Stomach (tissue), 9 donors: ENCODE measurements around the gene CIRBP. TPM values are rescaled to one million over a fixed set of nuclear protein-coding genes. Genes with fewer than 3 reads are reported as not detected.
A peak's percentile ranks its signal among the peaks of the same experiment; 100 is the strongest.

ENCODE experiments used
- DNase-seq, 2 donors: peaks; one replicate each; pipeline versions ENCODE4 v3.0.0 to v3.0.0-alpha.2; 2013 to 2019
- H3K27ac ChIP-seq, 5 donors: fragments of 200-600 bp in 4 of 5; sonication (generic) in 4 of 5; one replicate each; pipeline ENCODE4 v1.5.1; 2013 to 2019; ENCODE audit warnings: mild to moderate bottlenecking in 1 of 5, moderate library complexity in 1 of 5
- H3K27me3 ChIP-seq, 3 donors: fragments of 200-600 bp; sonication (generic); one replicate each; pipeline ENCODE4 v1.5.1; 2017 to 2019; ENCODE audit warnings: mixed run types in 1 of 3
- H3K36me3 ChIP-seq, 4 donors: fragments of 200-600 bp; sonication (generic); 1 replicate in 3 of 4; 2 replicates in 1 of 4; pipeline ENCODE4 v1.5.1; 2016 to 2019
- H3K4me1 ChIP-seq, 4 donors: fragments of 200-600 bp; sonication (generic); one replicate each; pipeline ENCODE4 v1.5.1; 2016 to 2019
- H3K4me3 ChIP-seq, 4 donors: fragments of 200-600 bp; sonication (generic) in 3 of 4; one replicate each; pipeline ENCODE4 v1.5.1; 2016 to 2019; ENCODE audit warnings: mild to moderate bottlenecking in 1 of 4
- H3K9me3 ChIP-seq, 4 donors: fragments of 200-600 bp; sonication (generic); one replicate each; pipeline ENCODE4 v1.5.1; 2016 to 2019
- CTCF ChIP-seq, 7 experiments: fragments of 450-650 bp in 4 of 7; fragments of 200-600 bp in 3 of 7; sonication (generic) in 3 of 7; IDR thresholded peaks; one replicate each; pipeline ENCODE4 v1.5.1; 2016 to 2019; ENCODE audit warnings: antibody characterized with exemption in 7 of 7, control low read depth in 2 of 7, mild to moderate bottlenecking in 1 of 7
- EP300 ChIP-seq: sonication (generic); formaldehyde crosslinking; IDR thresholded peaks from one replicate; pipeline ENCODE4 v1.6.1; 2017; ENCODE audit warnings: antibody characterized with exemption
- POLR2A ChIP-seq, 4 donors: fragments of 450-650 bp; IDR thresholded peaks; one replicate each; pipeline ENCODE4 v1.6.1; 2016; ENCODE audit warnings: antibody characterized with exemption in 4 of 4, control low read depth in 2 of 4, mild to moderate bottlenecking in 1 of 4, moderate library complexity in 1 of 4
- POLR2AphosphoS5 ChIP-seq, 3 donors: sonication (generic); formaldehyde crosslinking; IDR thresholded peaks; one replicate each; pipeline ENCODE4 v1.6.1; 2016; ENCODE audit warnings: antibody characterized with exemption in 3 of 3
- WGBS, 5 donors: extraction: QIAGEN DNeasy Blood & Tissue Kit in 3 of 5; methylation state at CpG; one replicate each; pipeline versions ENCODE4 v1.1.5 to v1.1.7; 2013 to 2018; 5-methylcytosine and 5-hydroxymethylcytosine counted together
- intact Hi-C: fragments of 100-400 bp; cut with DNase I; formaldehyde crosslinking; loops from one replicate; pipeline ENCODE4 v1.15.1; 2023; ENCODE audit warnings: low total_unique reads
- polyA plus RNA-seq, 3 donors: library from polyadenylated mRNA; stranded (reverse); fragments of 200-250 nt; gene quantifications; one replicate each; pipeline ENCODE4 v1.2.3, GENCODE V29; 2013
- total RNA-seq, 5 donors: library from RNA; depleted of rRNA; stranded (reverse); fragments of >200 nt; gene quantifications; one replicate each; pipeline versions ENCODE4 v1.1.0 to v1.2.3, GENCODE V29; 2014 to 2016
- donor health status: healthy with polysubstance abuse.
- donor health status: Bipolar disorder and iron deficiency.
- donor health status: healthy.

Gene CIRBP
- total and polyA plus RNA-seq, 8 donors = 250 to 686 (median 356) TPM

GRCh38 chr19:1248786-1249297 is 20.3 kb upstream of the CIRBP start:
- DNase-seq = peak; percentile 80 to 93
- peak overlapping the region; percentile 95 to 100 (median 100) for H3K27ac ChIP-seq
- 0 to 1% (median 0%) methylated on average over 2 to 70 of the region's 74 CpGs for WGBS, 5 donors
- peaks cover 60 to 74% (median 66%) of the 10 kb centered on the region in 4 donors for H3K4me1 ChIP-seq
- no peaks in the 10 kb centered on the region for H3K9me3 ChIP-seq
- no peaks in the 10 kb centered on the region for H3K27me3 ChIP-seq
- intact Hi-C loops = no loop called here
- H3K4me3 ChIP-seq = peak overlapping the region; percentile 68 to 94 (median 84)
- H3K36me3 ChIP-seq = peaks cover 10 to 27% (median 16%) of the 10 kb centered on the region in 4 donors
- no peak for TF ChIP-seq EP300
- peak in 5 of 7 experiments; percentile 73 to 94 (median 77) for TF ChIP-seq CTCF (IDR thresholded peaks at IDR 0.05)

GRCh38 chr19:1249298-1249989 is 19.7 kb upstream of the CIRBP start:
- intact Hi-C loops = no loop called here
- WGBS, 5 donors = 0 to 1% (median 0%) methylated on average over 25 to 102 of the region's 102 CpGs

GRCh38 chr19:1249990-1250436 is 19.1 kb upstream of the CIRBP start:
- peaks cover 21 to 34% (median 28%) of the 10 kb centered on the region in 4 donors for H3K36me3 ChIP-seq
- no peaks in the 10 kb centered on the region for H3K9me3 ChIP-seq
- no peak for DNase-seq
- 0 to 3% (median 0%) methylated on average over 12 to 66 of the region's 67 CpGs for WGBS, 5 donors
- H3K4me1 ChIP-seq = peaks cover 61 to 74% (median 66%) of the 10 kb centered on the region in 4 donors
- peak overlapping the region; percentile 68 to 94 (median 84) for H3K4me3 ChIP-seq
- no peaks in the 10 kb centered on the region for H3K27me3 ChIP-seq
- intact Hi-C loops = no loop called here
- TF ChIP-seq POLR2A (IDR thresholded peaks at IDR 0.05) (peak in 1 of 4 donors; percentile 64), POLR2AphosphoS5 (IDR thresholded peaks at IDR 0.05) (no peak), EP300 (no peak), CTCF (IDR thresholded peaks at IDR 0.05) (no peak)
- peak overlapping the region; percentile 80 to 100 (median 100) for H3K27ac ChIP-seq

More at GRCh38 chr19:1249298-1249989, 19.7 kb upstream of the CIRBP start:
- Histone ChIP-seq H3K27ac (peak overlapping the region; percentile 95 to 100 (median 100)), H3K27me3 (no peaks in the 10 kb centered on the region), H3K36me3 (peaks cover 16 to 28% (median 22%) of the 10 kb centered on the region in 4 donors), H3K9me3 (no peaks in the 10 kb centered on the region), H3K4me3 (peak overlapping the region; percentile 68 to 94 (median 84)), H3K4me1 (peaks cover 61 to 74% (median 66%) of the 10 kb centered on the region in 4 donors)
- TF ChIP-seq POLR2A (IDR thresholded peaks at IDR 0.05) (peak in 2 of 4 donors; percentile 36 to 55), CTCF (IDR thresholded peaks at IDR 0.05) (no peak), EP300 (no peak), POLR2AphosphoS5 (IDR thresholded peaks at IDR 0.05) (peak; percentile 79 to 99 (median 96))
- peak; percentile 98 for DNase-seq

GRCh38 chr19:1250437-1251260 is 18.5 kb upstream of the CIRBP start:
- 0 to 1% (median 1%) methylated on average over 31 to 77 of the region's 90 CpGs for WGBS, 5 donors
- peaks cover 28 to 40% (median 34%) of the 10 kb centered on the region in 4 donors for H3K36me3 ChIP-seq
- intact Hi-C loops = no loop called here
- no peaks in the 10 kb centered on the region for H3K9me3 ChIP-seq
- peak overlapping the region; percentile 80 to 100 (median 100) for H3K27ac ChIP-seq
- peaks cover 61 to 74% (median 66%) of the 10 kb centered on the region in 4 donors for H3K4me1 ChIP-seq
- peak overlapping the region; percentile 68 to 94 (median 84) for H3K4me3 ChIP-seq
- peak in 1 of 2 donors; percentile 92 for DNase-seq
- no peaks in the 10 kb centered on the region for H3K27me3 ChIP-seq
- TF ChIP-seq POLR2A (IDR thresholded peaks at IDR 0.05) (no peak), EP300 (no peak), CTCF (IDR thresholded peaks at IDR 0.05) (no peak), POLR2AphosphoS5 (IDR thresholded peaks at IDR 0.05) (no peak)
